H1 (cell line): ENCODE measurements around the gene UTS2B. TPM values are rescaled to one million over a fixed set of nuclear protein-coding genes. Genes with fewer than 3 reads are reported as not detected.

Experiments used
- CTBP2 ChIP-seq: IDR thresholded peaks from 2 replicates; pipeline ENCODE4 v1.7.0; 2011; ENCODE audit warnings: borderline replicate concordance, mild to moderate bottlenecking, moderate library complexity, mixed read lengths, low read length; ENCODE audit not compliant: insufficient read depth, insufficient read length
- CTCF ChIP-seq, 3 experiments: IDR thresholded peaks; 1 replicate in 2 of 3; 2 replicates in 1 of 3; pipeline versions ENCODE4 v1.5.1 to v1.6.1; 2011; ENCODE audit warnings: low read length in 3 of 3, mild to moderate bottlenecking in 3 of 3, inconsistent platforms in 2 of 3, low read depth in 1 of 3, moderate library complexity in 1 of 3; ENCODE audit not compliant: insufficient read depth in 1 of 3; ENCODE audit errors: control extremely low read depth in 1 of 3
- HDAC2 ChIP-seq, 2 experiments: fragments of 300-600 bp in 1 of 2; sonication (generic) in 1 of 2; IDR thresholded peaks; 2 replicates each; pipeline ENCODE4 v1.6.1; 2011 to 2012; ENCODE audit warnings: low read depth in 2 of 2, low read length in 2 of 2, mild to moderate bottlenecking in 2 of 2, moderate library complexity in 2 of 2, borderline replicate concordance in 1 of 2, inconsistent platforms in 1 of 2
- KDM1A ChIP-seq: fragments of 200-600, 300-600 bp; sonication (generic); IDR thresholded peaks from 2 replicates; pipeline ENCODE4 v1.7.1; 2016; ENCODE audit warnings: mild to moderate bottlenecking, low read length, borderline replicate concordance
- NANOG ChIP-seq: IDR thresholded peaks from 2 replicates; pipeline ENCODE4 v1.6.1; 2011; ENCODE audit warnings: low read length, low read depth, mild to moderate bottlenecking, inconsistent platforms; ENCODE audit not compliant: insufficient read depth, poor library complexity, severe bottlenecking
- RXRA ChIP-seq: IDR thresholded peaks from 2 replicates; pipeline ENCODE4 v1.6.1; 2011; ENCODE audit warnings: low read depth, mild to moderate bottlenecking, low read length, moderate library complexity; ENCODE audit not compliant: insufficient read depth
- SP2 ChIP-seq: IDR thresholded peaks from 2 replicates; pipeline ENCODE4 v1.6.1; 2012; ENCODE audit warnings: mild to moderate bottlenecking, low read length, inconsistent platforms
- SRF ChIP-seq: IDR thresholded peaks from 2 replicates; pipeline ENCODE4 v1.6.1; 2011; ENCODE audit warnings: mild to moderate bottlenecking, low read depth, low read length, moderate library complexity
- SUZ12 ChIP-seq: fragments of 200-600 bp; sonication (generic); IDR thresholded peaks from 2 replicates; pipeline ENCODE4 v1.6.1; 2012; ENCODE audit warnings: mild to moderate bottlenecking, inconsistent platforms, low read length, moderate library complexity, mixed read lengths
- polyA plus RNA-seq, 7 experiments: library from polyadenylated mRNA; depleted of rRNA in 3 of 7; stranded (reverse) in 5 of 7; unstranded in 2 of 7; fragments of >200 nt in 5 of 7; fragments of 200-250 nt in 2 of 7; gene quantifications; 1 replicate in 5 of 7; 2 replicates in 1 of 7; 4 replicates in 1 of 7; pipeline versions ENCODE4 v1.2.1 to v1.2.3, GENCODE V29; 2011 to 2013; ENCODE audit warnings: missing spikeins in 2 of 7, mixed read lengths in 2 of 7
- total RNA-seq: library from RNA; stranded (reverse); fragmentation: NEBNext Ultra II Directional; extraction: Animal tissue kit (Norgen Biotek cat#: 25700); gene quantifications from 2 replicates; pipeline ENCODE4 v1.2.1, GENCODE V29; 2021

The UTS2B gene
- total and polyA plus RNA-seq, 2 of the 8 experiments (the other 6 are each of a cell fraction or from before 2014, with no cell fraction given), result not detected

- TF ChIP-seq CTCF (IDR thresholded peaks at IDR 0.05; ENCODE audit: control extremely low read depth in 1 of 3, insufficient read depth in 1 of 3, low read depth in 1 of 3, low read length in 3 of 3), result no peak
- TF ChIP-seq KDM1A, result no peak
- no peak for TF ChIP-seq NANOG
- TF ChIP-seq CTBP2, result no peak
- no peak for TF ChIP-seq RXRA
- TF ChIP-seq SUZ12, result no peak
- TF ChIP-seq SP2, result no peak
- no peak for TF ChIP-seq SRF
- TF ChIP-seq HDAC2 (IDR thresholded peaks at IDR 0.05; ENCODE audit: borderline replicate concordance in 1 of 2, low read depth in 2 of 2, low read length in 2 of 2), result no peak
Observed at GRCh38 chr3:191314109-191314728, 16.1 kb downstream of the UTS2B start (continued).
